KOPT-K1 (cell line): ENCODE data around the gene CDC42BPA.
"Not testable (repeated sequence)": the region's sequence is repeated elsewhere in the genome, so short reads cannot be mapped to it uniquely, and the experiment has no call there.

Experiments
- H3K27ac ChIP-seq: fragments of 200-600 bp; sonication (generic); 2 replicates; pipeline ENCODE4 v1.5.1; 2016; ENCODE audit warnings: antibody characterized with exemption, mild to moderate bottlenecking, low read depth, low read length; ENCODE audit not compliant: poor library complexity, severe bottlenecking
- H3K36me3 ChIP-seq: fragments of 200-600 bp; sonication (generic); 2 replicates; pipeline ENCODE4 v1.5.1; 2017; ENCODE audit warnings: antibody characterized with exemption, mild to moderate bottlenecking, low read length, moderate library complexity; ENCODE audit not compliant: insufficient read depth
- H3K9me3 ChIP-seq: fragments of 200-600 bp; sonication (generic); 2 replicates; pipeline ENCODE4 v1.5.1; 2017; ENCODE audit warnings: antibody characterized with exemption, low read length, mild to moderate bottlenecking; ENCODE audit not compliant: insufficient read depth, poor library complexity, severe bottlenecking

Gene CDC42BPA

DNA sequence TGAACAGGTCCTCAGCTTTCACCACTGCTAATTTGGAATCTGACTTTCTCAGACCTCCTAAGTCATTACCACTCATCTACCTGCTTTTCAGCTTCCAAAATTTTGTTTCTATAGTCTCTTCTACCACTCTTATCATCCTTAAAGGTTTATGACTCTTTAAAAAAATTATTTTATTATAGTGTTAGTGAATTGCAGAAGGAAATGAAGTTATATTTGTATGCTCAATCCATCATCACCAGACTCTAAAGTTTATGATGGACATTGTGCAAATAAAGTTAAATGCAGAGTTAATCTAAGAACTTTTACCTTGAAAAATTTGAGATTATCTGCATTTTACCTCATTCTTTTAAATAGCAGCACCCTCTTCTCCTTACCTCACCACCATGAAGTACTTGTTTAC lies 14.6 kb downstream of the CDC42BPA start:
- H3K9me3 ChIP-seq: no peaks in the 10 kb centered on the region

DNA sequence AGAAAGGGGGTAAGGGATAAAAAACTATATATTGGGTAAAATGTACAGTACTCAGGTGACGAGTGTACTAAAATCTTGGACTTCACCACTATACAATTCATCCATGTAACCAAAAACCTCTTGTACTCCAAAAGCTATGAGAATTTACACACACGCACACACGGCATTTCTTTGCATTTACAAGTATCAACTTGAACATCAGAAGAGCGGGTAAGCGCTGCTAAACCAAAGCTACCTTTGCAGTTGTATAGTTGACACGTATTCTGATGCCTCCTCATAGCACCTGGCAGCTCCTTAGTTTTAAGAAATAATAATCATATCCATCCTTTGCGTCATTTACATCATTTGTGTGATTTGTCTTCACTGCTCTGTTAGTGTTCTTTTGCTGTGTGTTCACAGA lies 17.6 kb downstream of the CDC42BPA start:
- no peaks in the 10 kb centered on the region for H3K36me3 ChIP-seq
- no peaks in the 10 kb centered on the region for H3K9me3 ChIP-seq
- H3K27ac ChIP-seq: no peak overlapping the region

More for the DNA sequence above, 14.6 kb downstream of the CDC42BPA start:
- Histone ChIP-seq H3K27ac (no peak overlapping the region), H3K36me3 (no peaks in the 10 kb centered on the region)

DNA sequence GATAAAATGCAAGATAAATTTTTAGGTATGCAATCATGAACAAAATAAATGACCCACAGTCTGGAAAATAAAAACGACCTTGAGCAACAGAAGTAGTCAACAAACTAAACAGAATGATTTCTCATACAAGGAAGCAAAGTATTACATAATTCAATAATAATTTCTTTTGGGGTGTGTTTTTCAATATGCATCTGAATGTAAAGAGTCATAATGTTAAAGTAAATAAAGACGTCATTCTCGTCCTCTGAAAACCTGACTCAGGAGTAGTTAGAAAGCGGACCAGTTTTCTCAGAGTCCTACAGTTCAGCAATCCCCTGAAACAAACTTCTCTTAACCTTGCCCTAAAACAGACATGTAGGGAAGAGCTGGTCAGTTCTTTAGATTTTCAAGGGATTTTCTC lies 18.6 kb downstream of the CDC42BPA start:
- H3K9me3 ChIP-seq: no peaks in the 10 kb centered on the region
- H3K36me3 ChIP-seq: no peaks in the 10 kb centered on the region
- no peak overlapping the region for H3K27ac ChIP-seq

DNA sequence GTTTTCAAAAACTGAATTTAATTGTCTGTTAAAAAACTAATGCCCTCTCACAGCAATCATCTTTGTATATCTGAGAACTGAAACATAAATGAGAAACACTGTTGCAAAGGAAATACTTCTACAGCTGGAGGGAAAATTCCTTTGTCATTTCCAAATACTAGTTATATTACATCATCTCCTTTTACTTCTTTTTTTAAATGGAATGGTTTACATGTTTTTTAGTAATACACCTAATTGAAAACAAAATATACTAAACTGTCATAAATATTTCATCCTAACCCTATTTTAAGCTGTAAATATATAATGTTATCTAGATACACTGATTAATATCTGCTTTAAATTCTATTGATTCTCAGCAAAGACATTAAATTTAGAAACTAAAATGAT lies 19.1 kb downstream of the CDC42BPA start:
- Histone ChIP-seq H3K27ac (no peak overlapping the region), H3K36me3 (no peaks in the 10 kb centered on the region), H3K9me3 (no peaks in the 10 kb centered on the region)

DNA sequence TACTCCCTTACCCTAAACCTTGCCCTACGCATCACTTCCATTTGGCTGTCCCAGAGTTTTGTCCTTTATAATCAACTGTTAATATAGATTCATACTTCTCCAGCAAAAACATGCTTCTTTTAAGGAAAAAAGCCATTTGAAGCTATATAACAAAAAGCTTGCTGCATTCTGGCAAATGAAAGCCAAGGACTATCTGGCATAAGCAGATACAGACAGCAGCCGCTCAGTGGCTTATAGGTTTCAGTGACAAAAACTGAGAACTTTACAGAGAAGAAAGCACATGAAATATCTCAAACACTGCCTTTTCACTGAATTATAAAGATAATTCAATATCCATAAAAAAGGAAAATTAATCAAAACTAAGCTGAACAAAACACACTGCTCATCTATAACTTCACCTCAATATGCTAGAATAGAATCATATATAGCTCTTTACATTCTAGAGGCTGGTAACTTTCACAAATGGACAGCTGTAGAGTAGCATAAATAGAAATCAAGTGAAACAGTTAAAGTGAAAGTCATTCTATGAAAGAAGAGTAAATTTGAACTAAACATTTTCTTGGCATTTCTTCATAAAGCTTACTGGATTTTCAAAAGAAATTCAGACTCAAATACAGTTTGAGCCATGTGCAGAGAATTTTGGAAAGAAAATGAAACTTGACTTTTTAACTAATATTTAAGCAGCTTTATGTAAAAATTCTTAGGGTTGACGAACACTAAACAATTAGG lies 19.6 kb downstream of the CDC42BPA start:
- H3K27ac ChIP-seq: no peak overlapping the region

DNA sequence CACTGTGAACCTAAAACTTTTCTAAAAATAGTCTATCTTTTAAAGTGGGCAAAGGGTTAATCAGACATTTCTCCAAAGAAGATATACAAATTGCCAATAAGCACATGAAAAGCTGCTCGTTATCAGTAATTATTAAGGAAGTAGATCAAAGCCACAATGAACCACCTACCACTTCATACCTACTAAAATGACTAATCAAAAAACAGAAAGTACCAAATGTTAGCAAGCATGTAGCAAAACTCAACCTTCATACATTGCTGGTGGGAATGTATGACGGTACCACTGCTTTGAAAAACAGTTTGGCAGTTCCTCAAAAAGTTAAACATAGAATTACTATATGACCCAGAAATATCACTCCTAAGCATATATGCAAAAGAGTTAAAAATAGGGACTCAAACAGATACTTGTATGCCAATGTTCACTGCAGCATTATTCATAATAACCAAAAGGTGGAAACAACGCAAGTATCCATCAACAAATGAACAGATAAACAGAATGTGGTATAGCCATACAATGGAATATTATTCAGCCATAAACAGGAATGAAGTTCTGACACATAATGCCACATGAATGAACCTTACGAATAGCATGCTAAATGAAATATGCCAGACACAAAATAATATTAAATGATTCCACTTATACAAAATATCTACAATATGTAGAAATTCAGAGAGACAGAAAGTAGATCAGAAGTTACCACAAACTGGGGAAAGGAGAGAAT lies 21.1 kb downstream of the CDC42BPA start:
- Histone ChIP-seq H3K9me3 (no peaks in the 10 kb centered on the region), H3K36me3 (no peaks in the 10 kb centered on the region), H3K27ac (no peak overlapping the region)

More for the DNA sequence above, 19.6 kb downstream of the CDC42BPA start:
- H3K36me3 ChIP-seq: no peaks in the 10 kb centered on the region
- H3K9me3 ChIP-seq: no peaks in the 10 kb centered on the region

DNA sequence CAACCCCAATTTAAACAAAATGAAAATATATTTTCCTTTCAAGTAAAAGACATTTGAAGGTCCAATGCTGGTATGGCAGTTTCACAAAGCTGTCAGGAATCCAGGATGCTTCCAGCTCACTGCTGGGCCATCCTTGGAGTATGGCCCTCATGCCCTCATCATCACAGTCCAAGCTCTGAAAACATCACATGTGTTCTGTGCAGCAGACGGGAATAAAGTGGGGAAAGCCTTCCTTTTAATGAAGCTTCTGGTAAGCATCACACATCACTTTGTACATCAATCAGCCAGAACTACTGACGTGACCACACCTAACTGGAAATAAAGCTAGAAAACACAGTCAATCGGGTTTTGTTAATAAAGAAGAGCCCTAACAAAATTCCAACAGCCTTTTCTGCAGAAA lies 22.7 kb downstream of the CDC42BPA start:
- no peaks in the 10 kb centered on the region for H3K9me3 ChIP-seq
- no peak overlapping the region for H3K27ac ChIP-seq
- no peaks in the 10 kb centered on the region for H3K36me3 ChIP-seq

DNA sequence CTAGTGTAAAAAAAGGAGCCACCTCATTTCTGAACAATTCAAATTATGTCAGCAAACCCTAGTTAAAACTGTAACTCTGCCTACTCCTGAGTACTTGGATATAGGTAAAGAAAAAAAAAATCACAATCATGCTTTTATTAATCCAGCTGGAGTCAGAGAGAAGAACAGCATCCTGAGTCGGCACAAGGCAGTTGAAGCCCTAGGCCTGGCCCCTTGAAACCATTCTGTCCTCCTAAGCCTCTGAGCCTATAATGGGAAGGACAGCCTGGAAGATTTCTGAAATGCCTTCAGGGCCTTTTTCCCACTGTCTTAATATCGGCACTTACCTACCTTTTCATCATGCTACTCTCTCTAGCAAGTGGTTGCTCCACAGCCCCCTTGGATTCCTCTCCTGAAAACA lies 32.5 kb downstream of the CDC42BPA start:
- H3K27ac ChIP-seq: no peak overlapping the region
- H3K9me3 ChIP-seq: peaks cover 5% of the 10 kb centered on the region
- no peaks in the 10 kb centered on the region for H3K36me3 ChIP-seq

DNA sequence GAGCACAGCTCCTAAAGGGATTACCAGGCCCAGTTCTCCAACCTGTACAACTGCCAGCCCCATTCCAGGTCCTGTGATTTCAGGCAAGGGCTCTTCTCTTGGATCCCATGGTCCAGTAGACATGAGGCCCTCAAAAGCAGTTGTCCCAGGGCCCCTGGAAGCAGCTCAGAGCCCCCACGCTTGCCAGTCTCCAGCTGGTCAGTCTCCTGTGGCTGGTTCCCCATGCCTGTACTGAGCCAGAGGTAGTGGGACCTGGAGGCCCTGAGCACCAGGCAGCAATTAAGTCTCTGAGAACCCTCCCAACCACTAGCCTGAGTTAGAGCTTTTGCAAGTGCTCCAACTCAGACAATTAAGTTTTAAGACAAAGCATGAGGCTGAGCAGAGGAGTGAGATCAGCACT lies 36.9 kb downstream of the CDC42BPA start:
- Histone ChIP-seq H3K27ac (no peak overlapping the region), H3K9me3 (peaks cover 5% of the 10 kb centered on the region)

DNA sequence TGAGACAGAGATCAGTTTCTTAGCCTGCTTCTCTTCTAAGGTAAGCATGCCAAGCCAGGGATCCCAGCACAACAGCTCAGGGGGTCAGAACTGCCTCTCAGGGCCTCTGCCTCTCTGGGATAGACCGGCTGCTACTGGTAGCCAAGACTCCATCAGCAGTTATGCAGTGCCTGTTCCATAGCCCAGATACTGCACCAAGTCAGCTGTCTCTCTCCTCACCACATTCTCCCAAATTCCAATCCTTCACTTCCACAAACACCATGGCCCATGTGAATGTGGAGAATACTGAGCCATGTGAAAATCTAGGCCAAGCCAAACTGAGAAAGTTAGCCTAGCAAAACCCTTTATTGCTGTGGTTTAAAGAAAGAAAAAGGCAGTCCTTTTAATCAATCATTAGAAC lies 37.5 kb downstream of the CDC42BPA start:
- H3K36me3 ChIP-seq: no peaks in the 10 kb centered on the region
- no peak overlapping the region for H3K27ac ChIP-seq
- peaks cover 3% of the 10 kb centered on the region for H3K9me3 ChIP-seq

More for the DNA sequence above, 36.9 kb downstream of the CDC42BPA start:
- no peaks in the 10 kb centered on the region for H3K36me3 ChIP-seq

DNA sequence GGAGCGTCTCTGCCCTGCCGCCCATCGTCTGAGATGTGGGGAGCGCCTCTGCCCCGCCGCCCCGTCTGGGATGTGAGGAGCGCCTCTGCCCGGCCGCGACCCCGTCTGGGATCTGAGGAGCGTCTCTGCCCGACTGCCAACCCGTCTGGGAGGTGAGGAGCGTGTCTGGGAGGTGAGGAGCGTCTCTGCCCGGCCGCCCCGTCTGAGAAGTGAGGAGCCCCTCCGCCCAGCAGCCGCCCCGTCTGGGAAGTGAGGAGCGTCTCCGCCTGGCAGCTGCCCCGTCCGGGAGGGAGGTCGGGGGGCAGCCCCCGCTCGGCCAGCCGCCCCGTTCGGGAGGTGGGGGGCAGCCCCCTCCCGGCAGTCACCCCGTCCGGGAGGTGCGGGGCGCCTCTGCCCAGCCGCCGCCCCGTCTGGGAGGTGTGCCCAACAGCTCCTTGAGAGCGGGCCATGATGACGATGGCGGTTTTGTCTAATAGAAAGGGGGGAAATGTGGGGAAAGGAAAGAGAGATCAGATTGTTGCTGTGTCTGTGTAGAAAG lies 42.1 kb downstream of the CDC42BPA start:
- H3K9me3 ChIP-seq, H3K27ac ChIP-seq, H3K36me3 ChIP-seq: not testable (repeated sequence)

DNA sequence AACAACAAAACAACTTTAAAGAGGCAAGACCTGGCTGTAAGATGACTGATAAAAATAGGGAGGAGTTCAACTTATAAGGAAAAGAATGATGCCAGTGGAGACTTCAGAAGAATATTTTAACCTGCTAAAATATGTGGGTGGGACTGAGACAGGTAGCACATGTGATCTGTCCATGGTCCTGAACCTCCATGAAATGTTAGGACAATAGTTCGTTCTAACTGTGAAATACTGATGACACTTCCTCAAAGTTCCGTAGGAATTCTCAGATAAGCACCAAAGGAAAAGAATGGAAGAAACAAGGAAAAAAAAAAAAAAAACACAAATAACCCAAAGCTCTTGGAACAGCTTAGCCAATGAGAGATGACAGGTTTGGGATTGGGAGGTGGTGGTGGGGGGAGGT lies 44.7 kb downstream of the CDC42BPA start:
- H3K36me3 ChIP-seq: no peaks in the 10 kb centered on the region
- no peak overlapping the region for H3K27ac ChIP-seq
- H3K9me3 ChIP-seq: no peaks in the 10 kb centered on the region

DNA sequence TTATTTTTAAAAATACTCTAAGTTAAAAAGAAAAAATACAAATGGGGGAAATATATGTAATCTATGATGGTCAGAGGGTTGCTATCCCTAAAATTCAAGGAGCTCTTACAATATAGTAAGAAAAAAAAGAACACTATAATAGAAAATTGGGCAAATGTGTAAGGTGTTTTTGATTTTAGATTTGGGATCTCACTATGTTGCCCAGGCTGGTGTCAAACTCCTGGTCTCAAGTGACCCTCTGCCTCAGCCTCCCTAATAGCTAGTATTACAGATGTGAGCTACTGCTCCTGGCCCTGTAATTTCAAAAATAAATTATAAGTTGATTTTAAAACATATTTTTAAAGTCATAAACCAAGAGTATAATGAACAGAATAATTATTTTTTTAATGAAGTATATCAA lies 45.9 kb downstream of the CDC42BPA start:
- no peaks in the 10 kb centered on the region for H3K36me3 ChIP-seq
- H3K27ac ChIP-seq: no peak overlapping the region
- no peaks in the 10 kb centered on the region for H3K9me3 ChIP-seq

DNA sequence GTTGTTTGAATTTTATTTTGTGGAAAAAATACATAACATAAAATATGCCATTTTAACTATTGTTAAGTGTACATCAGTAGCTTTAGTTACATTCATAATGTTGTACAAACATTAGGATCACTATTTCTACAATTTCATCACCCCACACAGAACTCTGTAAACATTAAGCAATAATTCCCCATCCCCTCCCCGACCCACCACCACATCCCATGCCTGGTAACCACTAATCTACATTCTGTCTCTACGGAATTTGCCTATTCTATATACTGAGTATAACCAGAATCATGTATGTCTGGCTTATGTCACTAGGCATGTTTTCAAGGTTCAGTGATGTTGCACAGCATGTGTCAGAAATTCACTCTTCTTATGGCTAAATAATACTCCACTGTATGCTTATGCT lies 47.7 kb downstream of the CDC42BPA start:
- Histone ChIP-seq H3K9me3 (no peaks in the 10 kb centered on the region), H3K27ac (no peak overlapping the region), H3K36me3 (no peaks in the 10 kb centered on the region)

DNA sequence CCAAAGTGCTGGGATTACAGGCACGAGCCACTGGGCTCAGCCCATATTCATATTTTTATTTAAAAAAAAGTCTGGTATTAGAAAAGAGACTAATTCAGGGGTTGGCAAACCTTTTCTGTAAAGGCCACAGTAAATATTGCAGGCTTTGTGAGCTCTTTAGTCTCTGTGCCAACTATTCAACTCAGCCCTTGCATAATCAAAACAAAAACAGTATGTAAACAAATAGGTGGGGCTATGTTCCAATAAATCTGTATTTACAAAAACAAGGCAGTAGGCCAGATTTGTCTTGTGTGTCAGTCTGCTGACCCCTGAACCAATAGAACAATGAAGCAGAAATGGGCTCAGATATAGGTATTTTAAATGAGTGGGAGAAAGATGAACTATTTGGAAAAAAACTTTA lies 49.3 kb downstream of the CDC42BPA start:
- no peaks in the 10 kb centered on the region for H3K36me3 ChIP-seq
- no peaks in the 10 kb centered on the region for H3K9me3 ChIP-seq
- H3K27ac ChIP-seq: no peak overlapping the region

DNA sequence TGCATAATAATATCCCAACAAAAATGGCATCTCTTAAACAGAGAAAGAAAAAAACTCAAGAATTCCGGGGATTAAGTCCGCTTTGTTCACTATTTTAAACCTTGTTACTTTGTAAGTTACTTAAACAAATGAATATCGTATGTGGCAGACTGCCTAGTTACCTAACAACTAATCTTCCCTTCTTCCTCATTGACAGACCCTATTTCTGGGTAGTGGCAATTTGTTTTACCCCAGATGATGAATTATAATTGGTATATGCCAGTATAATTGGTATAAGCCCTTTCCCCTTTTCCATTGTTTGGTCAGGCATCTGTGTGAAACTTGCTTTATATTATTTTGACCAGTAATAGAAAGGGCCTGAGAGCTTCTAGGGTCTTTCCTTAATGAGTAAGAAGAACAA lies 52.4 kb downstream of the CDC42BPA start:
- Histone ChIP-seq H3K9me3 (no peaks in the 10 kb centered on the region), H3K36me3 (no peaks in the 10 kb centered on the region), H3K27ac (no peak overlapping the region)
